Neural progenitor cell (in vitro differentiated cells): ENCODE results near the gene IL4I1. TPM values are rescaled to one million over a fixed set of nuclear protein-coding genes. Genes with fewer than 3 reads are reported as not detected.

Experiments used
- DNase-seq: peaks from one replicate; pipeline ENCODE4 v3.0.0-alpha.2; 2016; ENCODE audit warnings: low spot score
- H2AFZ ChIP-seq: fragments of 200-600 bp; sonication (generic); replicated peaks from 2 replicates; pipeline ENCODE4 v1.6.1; 2016; ENCODE audit warnings: antibody characterized with exemption
- H3F3A ChIP-seq: fragments of 200-600 bp; sonication (generic); 2 replicates; pipeline ENCODE4 v1.6.1; 2016; ENCODE audit warnings: antibody characterized with exemption, low read depth
- H3K27ac ChIP-seq: fragments of 200-600 bp; sonication (generic); 2 replicates; pipeline ENCODE4 v1.5.1; 2016; ENCODE audit warnings: mild to moderate bottlenecking
- H3K27me3 ChIP-seq: fragments of 200-600 bp; sonication (generic); 2 replicates; pipeline ENCODE4 v1.6.1; 2016; ENCODE audit warnings: mild to moderate bottlenecking, moderate library complexity
- H3K36me3 ChIP-seq: fragments of 200-600 bp; sonication (generic); 2 replicates; pipeline ENCODE4 v1.5.1; 2016
- H3K4me1 ChIP-seq: fragments of 200-600 bp; sonication (generic); 2 replicates; pipeline ENCODE4 v1.6.1; 2016; ENCODE audit warnings: mixed run types
- H3K4me2 ChIP-seq: fragments of 200-600 bp; sonication (generic); 2 replicates; pipeline ENCODE4 v1.6.1; 2016
- H3K4me3 ChIP-seq: fragments of 200-600 bp; sonication (generic); 2 replicates; pipeline ENCODE4 v1.5.1; 2016
- H3K79me2 ChIP-seq: fragments of 200-600 bp; sonication (generic); 2 replicates; pipeline ENCODE4 v1.6.1; 2016; ENCODE audit warnings: low read depth
- H3K9ac ChIP-seq: fragments of 200-600 bp; sonication (generic); 2 replicates; pipeline ENCODE4 v1.6.1; 2016
- H3K9me3 ChIP-seq: fragments of 200-600 bp; sonication (generic); 2 replicates; pipeline ENCODE4 v1.5.1; 2016; ENCODE audit warnings: low read depth
- H4K20me1 ChIP-seq: fragments of 200-600 bp; sonication (generic); 2 replicates; pipeline ENCODE4 v1.6.1; 2016; ENCODE audit warnings: low read depth
- H3K27ac Mint-ChIP-seq: 3 replicates; pipeline ENCODE4 v1.8.0; 2021; ENCODE audit warnings: mixed read lengths
- H3K27me3 Mint-ChIP-seq: 2 replicates; pipeline ENCODE4 v1.8.0; 2022; ENCODE audit warnings: low read depth, mild to moderate bottlenecking, inconsistent platforms, moderate library complexity, mixed read lengths; ENCODE audit not compliant: insufficient read depth
- H3K36me3 Mint-ChIP-seq: 3 replicates; pipeline ENCODE4 v1.8.0; 2021; ENCODE audit warnings: mixed read lengths
- H3K4me1 Mint-ChIP-seq: 3 replicates; pipeline ENCODE4 v1.8.0; 2021; ENCODE audit warnings: mixed read lengths
- H3K4me3 Mint-ChIP-seq: 3 replicates; pipeline ENCODE4 v1.8.0; 2021; ENCODE audit warnings: mild to moderate bottlenecking, moderate library complexity, mixed read lengths
- H3K9me3 Mint-ChIP-seq: 3 replicates; pipeline ENCODE4 v1.8.0; 2020; ENCODE audit warnings: mixed read lengths
- CTCF ChIP-seq: fragments of 200-600 bp; sonication (generic); IDR thresholded peaks from 2 replicates; pipeline ENCODE4 v1.5.1; 2017; ENCODE audit warnings: antibody characterized with exemption, mild to moderate bottlenecking
- EZH2 ChIP-seq: fragments of 200-600 bp; sonication (generic); IDR thresholded peaks from 2 replicates; pipeline ENCODE4 v1.6.1; 2017; ENCODE audit warnings: antibody characterized with exemption, mild to moderate bottlenecking, moderate library complexity
- EZH2phosphoT487 ChIP-seq: fragments of 200-600 bp; sonication (generic); IDR thresholded peaks from 2 replicates; pipeline ENCODE4 v1.6.1; 2017; ENCODE audit warnings: antibody characterized with exemption
- total RNA-seq: library from RNA; depleted of rRNA; stranded (reverse); fragments of >200 nt; gene quantifications from 2 replicates; pipeline ENCODE4 v1.2.3, GENCODE V29; 2015; ENCODE audit warnings: low replicate concordance

Gene IL4I1
- total RNA-seq, 1 donor from 2014 or later = not detected

- Histone ChIP-seq H4K20me1 (peaks cover 99% of the 10 kb centered on the region), H3K9me3 (no peaks in the 10 kb centered on the region), H3F3A (peaks cover 85% of the 10 kb centered on the region), H3K36me3 (no peaks in the 10 kb centered on the region), H3K27ac (peak overlapping the region; percentile 76), H3K4me3 (no peak overlapping the region), H3K4me2 (no peak overlapping the region), H3K4me1 (peaks cover 4% of the 10 kb centered on the region), H3K9ac (no peak overlapping the region), H2AFZ (no peak overlapping the region), H3K27me3 (no peaks in the 10 kb centered on the region), H3K79me2 (peaks cover 36% of the 10 kb centered on the region)
- H3K4me3 Mint-ChIP-seq = no peak overlapping the region
- H3K27me3 Mint-ChIP-seq = peaks cover 20% of the 10 kb centered on the region
- no peak for DNase-seq
- TF ChIP-seq EZH2phosphoT487 = no peak
- H3K27ac Mint-ChIP-seq = no peak overlapping the region
- peaks cover 18% of the 10 kb centered on the region for H3K4me1 Mint-ChIP-seq
- H3K36me3 Mint-ChIP-seq = peaks cover 14% of the 10 kb centered on the region
- H3K9me3 Mint-ChIP-seq = no peaks in the 10 kb centered on the region
These were observed 38.9 kb downstream of the IL4I1 start for GRCh38 chr19:49857838-49858087.

GRCh38 chr19:49857061-49857837, 39.4 kb downstream of the IL4I1 start:
- peaks cover 23% of the 10 kb centered on the region for H3K4me1 Mint-ChIP-seq
- Histone ChIP-seq H3K9ac (no peak overlapping the region), H3K79me2 (peaks cover 42% of the 10 kb centered on the region), H3F3A (peaks cover 82% of the 10 kb centered on the region), H3K4me1 (peaks cover 10% of the 10 kb centered on the region), H4K20me1 (peaks cover 99% of the 10 kb centered on the region), H3K4me2 (no peak overlapping the region), H3K36me3 (no peaks in the 10 kb centered on the region), H2AFZ (no peak overlapping the region), H3K27ac (peak overlapping the region; percentile 76), H3K9me3 (no peaks in the 10 kb centered on the region), H3K4me3 (no peak overlapping the region), H3K27me3 (no peaks in the 10 kb centered on the region)
- TF ChIP-seq EZH2 = no peak
- TF ChIP-seq CTCF = no peak
- TF ChIP-seq EZH2phosphoT487 = no peak
- no peak overlapping the region for H3K27ac Mint-ChIP-seq
- no peaks in the 10 kb centered on the region for H3K9me3 Mint-ChIP-seq
- no peak for DNase-seq
- peaks cover 24% of the 10 kb centered on the region for H3K27me3 Mint-ChIP-seq
- H3K4me3 Mint-ChIP-seq = peak overlapping the region; percentile 18
- H3K36me3 Mint-ChIP-seq = peaks cover 17% of the 10 kb centered on the region

- no peak overlapping the region for H3K4me2 ChIP-seq
- no peak for DNase-seq
- no peak for TF ChIP-seq EZH2phosphoT487
- no peak for TF ChIP-seq CTCF
- no peak for TF ChIP-seq EZH2
- H3K27ac Mint-ChIP-seq = no peak overlapping the region
- H3K4me1 ChIP-seq = peaks cover 12% of the 10 kb centered on the region
- H3K36me3 Mint-ChIP-seq = peaks cover 19% of the 10 kb centered on the region
- no peak overlapping the region for H3K9ac ChIP-seq
- no peaks in the 10 kb centered on the region for H3K27me3 ChIP-seq
- H3K4me3 ChIP-seq = no peak overlapping the region
- no peak overlapping the region for H3K27ac ChIP-seq
- no peaks in the 10 kb centered on the region for H3K9me3 ChIP-seq
- no peak overlapping the region for H2AFZ ChIP-seq
- H3K9me3 Mint-ChIP-seq = no peaks in the 10 kb centered on the region
- H3K4me3 Mint-ChIP-seq = no peak overlapping the region
- H3K36me3 ChIP-seq = no peaks in the 10 kb centered on the region
- H3K27me3 Mint-ChIP-seq = peaks cover 25% of the 10 kb centered on the region
- peaks cover 48% of the 10 kb centered on the region for H3K79me2 ChIP-seq
- peaks cover 24% of the 10 kb centered on the region for H3K4me1 Mint-ChIP-seq
- peaks cover 99% of the 10 kb centered on the region for H4K20me1 ChIP-seq
- peaks cover 84% of the 10 kb centered on the region for H3F3A ChIP-seq
These were observed 40.1 kb downstream of the IL4I1 start for GRCh38 chr19:49856574-49857021.
